H9 (cell line): ENCODE measurements around the gene TMEM176B. TPM values are rescaled to one million over a fixed set of nuclear protein-coding genes. Genes with fewer than 3 reads are reported as not detected.

Source experiments
- DNase-seq: peaks from one replicate; pipeline ENCODE4 v3.0.0-alpha.2; 2017
- H2AFZ ChIP-seq: one replicate; pipeline ENCODE4 v1.6.1; 2013; ENCODE audit warnings: mild to moderate bottlenecking, low read length, control low read depth, moderate library complexity
- H2AK5ac ChIP-seq: 2 replicates; pipeline ENCODE4 v1.6.1; 2013; ENCODE audit warnings: low read length, control low read depth, mixed read lengths; ENCODE audit not compliant: insufficient read length
- H2BK120ac ChIP-seq: one replicate; pipeline ENCODE4 v1.6.1; 2013; ENCODE audit warnings: low read depth, mild to moderate bottlenecking, low read length, control low read depth, inconsistent platforms; ENCODE audit not compliant: poor library complexity, severe bottlenecking
- H2BK12ac ChIP-seq: 2 replicates; pipeline ENCODE4 v1.6.1; 2013; ENCODE audit warnings: low read length, control low read depth, mixed read lengths, low read depth; ENCODE audit not compliant: insufficient read length
- H2BK15ac ChIP-seq: 2 replicates; pipeline ENCODE4 v1.6.1; 2013; ENCODE audit warnings: low read depth, low read length, control low read depth
- H2BK20ac ChIP-seq: one replicate; pipeline ENCODE4 v1.6.1; 2013; ENCODE audit warnings: low read depth, mild to moderate bottlenecking, low read length, control low read depth, inconsistent platforms; ENCODE audit not compliant: poor library complexity, severe bottlenecking
- H2BK5ac ChIP-seq: 2 replicates; pipeline ENCODE4 v1.6.1; 2013; ENCODE audit warnings: low read length, control low read depth, mixed read lengths; ENCODE audit not compliant: insufficient read length
- H3K14ac ChIP-seq: 2 replicates; pipeline ENCODE4 v1.6.1; 2013; ENCODE audit warnings: low read length, control low read depth; ENCODE audit not compliant: insufficient read depth
- H3K18ac ChIP-seq: 2 replicates; pipeline ENCODE4 v1.6.1; 2013; ENCODE audit warnings: low read depth, mild to moderate bottlenecking, mixed read lengths, low read length, control low read depth; ENCODE audit not compliant: insufficient read length
- H3K23ac ChIP-seq: 2 replicates; pipeline ENCODE4 v1.6.1; 2013; ENCODE audit warnings: low read length, control low read depth, mixed read lengths, low read depth; ENCODE audit not compliant: insufficient read length
- H3K23me2 ChIP-seq: 2 replicates; pipeline ENCODE4 v1.6.1; 2013; ENCODE audit warnings: low read depth, mild to moderate bottlenecking, mixed read lengths, low read length, control low read depth; ENCODE audit not compliant: insufficient read length, poor library complexity, severe bottlenecking
- H3K27ac ChIP-seq: 2 replicates; pipeline ENCODE4 v1.5.1; 2013; ENCODE audit warnings: low read length, control low read depth, mixed read lengths, low read depth; ENCODE audit not compliant: insufficient read length
- H3K27me3 ChIP-seq: 2 replicates; pipeline ENCODE4 v1.6.1; 2013; ENCODE audit warnings: low read length, control low read depth, inconsistent platforms; ENCODE audit not compliant: insufficient read depth
- H3K4ac ChIP-seq: 2 replicates; pipeline ENCODE4 v1.6.1; 2013; ENCODE audit warnings: low read depth, mild to moderate bottlenecking, control low read depth, inconsistent platforms, low read length, moderate library complexity
- H3K4me1 ChIP-seq: 2 replicates; pipeline ENCODE4 v1.6.1; 2013; ENCODE audit warnings: low read length, control low read depth, inconsistent platforms; ENCODE audit not compliant: insufficient read depth
- H3K4me2 ChIP-seq: 2 replicates; pipeline ENCODE4 v1.6.1; 2013; ENCODE audit warnings: low read length, control low read depth, mixed read lengths; ENCODE audit not compliant: insufficient read length, insufficient read depth
- H3K56ac ChIP-seq: 2 replicates; pipeline ENCODE4 v1.6.1; 2013; ENCODE audit warnings: low read depth, mild to moderate bottlenecking, mixed read lengths, low read length, control low read depth; ENCODE audit not compliant: insufficient read length
- H3K79me1 ChIP-seq: 2 replicates; pipeline ENCODE4 v1.6.1; 2013; ENCODE audit warnings: low read depth, mild to moderate bottlenecking, moderate library complexity, low read length, control low read depth, inconsistent platforms; ENCODE audit not compliant: insufficient read depth, poor library complexity, severe bottlenecking
- H3K79me2 ChIP-seq: 2 replicates; pipeline ENCODE4 v1.6.1; 2013; ENCODE audit warnings: low read length, control low read depth, inconsistent platforms; ENCODE audit not compliant: insufficient read depth
- H3K9ac ChIP-seq: 2 replicates; pipeline ENCODE4 v1.6.1; 2013; ENCODE audit warnings: low read length, control low read depth, mixed read lengths; ENCODE audit not compliant: insufficient read length; ENCODE audit errors: extremely low read depth
- H3K9me3 ChIP-seq: one replicate; pipeline ENCODE4 v1.6.1; 2013; ENCODE audit warnings: low read depth, low read length, inconsistent platforms; ENCODE audit not compliant: control insufficient read depth
- H3T11ph ChIP-seq: one replicate; pipeline ENCODE4 v1.6.1; 2013; ENCODE audit warnings: mild to moderate bottlenecking, low read length, control low read depth, inconsistent platforms
- H4K20me1 ChIP-seq: one replicate; pipeline ENCODE4 v1.6.1; 2013; ENCODE audit not compliant: control insufficient read depth, insufficient read length, insufficient read depth
- H4K5ac ChIP-seq: 2 replicates; pipeline ENCODE4 v1.6.1; 2013; ENCODE audit warnings: low read depth, mild to moderate bottlenecking, mixed read lengths, low read length, control low read depth; ENCODE audit not compliant: insufficient read length
- H4K8ac ChIP-seq: replicated peaks from 2 replicates; pipeline ENCODE4 v1.6.1; 2013; ENCODE audit warnings: low read length, control low read depth, mixed read lengths, low read depth; ENCODE audit not compliant: insufficient read length
- H4K91ac ChIP-seq: 2 replicates; pipeline ENCODE4 v1.6.1; 2013; ENCODE audit warnings: low read depth, mild to moderate bottlenecking, moderate library complexity, mixed read lengths, low read length, control low read depth; ENCODE audit not compliant: insufficient read length
- H3K27ac Mint-ChIP-seq, 3 experiments: 2 replicates in 2 of 3; 3 replicates in 1 of 3; pipeline ENCODE4 v1.8.0; 2020 to 2021; ENCODE audit warnings: mixed read lengths in 3 of 3, mild to moderate bottlenecking in 1 of 3, moderate library complexity in 1 of 3
- H3K27me3 Mint-ChIP-seq: 2 replicates; pipeline ENCODE4 v1.8.0; 2021; ENCODE audit warnings: low read depth, mild to moderate bottlenecking, moderate library complexity, mixed read lengths
- H3K36me3 Mint-ChIP-seq, 3 experiments: 2 replicates in 2 of 3; 3 replicates in 1 of 3; pipeline ENCODE4 v1.8.0; 2020 to 2021; ENCODE audit warnings: low read depth in 3 of 3, mixed read lengths in 3 of 3; ENCODE audit not compliant: insufficient read depth in 1 of 3
- H3K4me1 Mint-ChIP-seq, 2 experiments: 2 replicates each; pipeline ENCODE4 v1.8.0; 2020; ENCODE audit warnings: mixed read lengths in 2 of 2
- H3K4me3 Mint-ChIP-seq, 2 experiments: 2 replicates in 1 of 2; 3 replicates in 1 of 2; pipeline ENCODE4 v1.8.0; 2020 to 2021; ENCODE audit warnings: mild to moderate bottlenecking in 2 of 2, mixed read lengths in 2 of 2, moderate library complexity in 1 of 2
- H3K9me3 Mint-ChIP-seq, 2 experiments: 2 replicates in 1 of 2; 3 replicates in 1 of 2; pipeline ENCODE4 v1.8.0; 2020; ENCODE audit warnings: mild to moderate bottlenecking in 2 of 2, mixed read lengths in 2 of 2, moderate library complexity in 1 of 2
- WGBS: extraction: QIAGEN DNeasy Blood & Tissue Kit; methylation state at CpG from one replicate; pipeline ENCODE4 v1.1.7; 2013; ENCODE audit warnings: missing lambda C conversion rate, low lambda C conversion rate, mixed read lengths; ENCODE audit not compliant: insufficient read length; ENCODE audit errors: extremely low coverage; 5-methylcytosine and 5-hydroxymethylcytosine counted together
- total RNA-seq: library from RNA; stranded (reverse); gene quantifications from 2 replicates; pipeline ENCODE4 v1.2.1, GENCODE V29; 2021
- TF ChIP-seq, protein P1 (sequence below): fragments of 200-600 bp; sonication (generic); conservative IDR thresholded peaks from 3 replicates; pipeline ENCODE4 v1.8.0; 2021; ENCODE audit warnings: antibody characterized with exemption, mild to moderate bottlenecking

Gene TMEM176B
- total RNA-seq, 1 experiment from 2014 or later, result 0.85 TPM

DNA sequence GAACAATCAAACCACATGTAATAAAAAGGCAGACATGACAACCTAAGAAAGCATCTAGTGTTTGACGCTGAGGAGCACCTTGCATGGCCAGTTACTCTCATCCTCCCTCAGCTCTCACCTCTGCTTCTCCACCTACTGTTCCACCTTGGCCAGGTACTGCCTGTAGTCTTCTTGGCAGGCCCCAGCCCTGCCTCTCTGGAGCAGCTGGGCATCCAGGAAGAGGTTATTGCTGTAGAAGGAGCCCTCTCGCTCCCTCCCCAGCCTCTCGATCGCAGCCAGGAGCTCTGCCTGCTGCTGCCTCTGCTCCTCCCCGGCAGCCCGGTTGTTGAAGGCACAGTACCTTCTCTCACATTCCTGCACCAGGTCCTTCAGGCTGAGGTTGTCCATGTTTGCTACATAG, 53.2 kb downstream of the TMEM176B start:
- H2BK15ac ChIP-seq, result no peak overlapping the region
- no peaks in the 10 kb centered on the region for H3K79me2 ChIP-seq
- no peak overlapping the region for H3T11ph ChIP-seq
- H3K23ac ChIP-seq, result no peak overlapping the region
- no peak overlapping the region for H4K5ac ChIP-seq
- no peaks in the 10 kb centered on the region for H3K23me2 ChIP-seq
- H3K18ac ChIP-seq, result no peak overlapping the region
- no peak overlapping the region for H4K91ac ChIP-seq
- no peak overlapping the region for H3K4me2 ChIP-seq
- peaks cover 0 to 2% of the 10 kb centered on the region in 2 experiments; a peak in 4 of 5 replicates for H3K9me3 Mint-ChIP-seq
- no peak overlapping the region; the same call in 1 of the 2 replicates for H3K14ac ChIP-seq
- H3K4me1 ChIP-seq, result no peaks in the 10 kb centered on the region
- H3K36me3 Mint-ChIP-seq, result no peaks in the 10 kb centered on the region
- no peak overlapping the region; a peak in 1 of 7 replicates for H3K27ac Mint-ChIP-seq
- H3K4me1 Mint-ChIP-seq, result no peaks in the 10 kb centered on the region
- no peak overlapping the region for H2BK20ac ChIP-seq
- no peak for DNase-seq
- no peaks in the 10 kb centered on the region for H3K79me1 ChIP-seq
- no peaks in the 10 kb centered on the region for H3K9me3 ChIP-seq
- no peak overlapping the region for H4K8ac ChIP-seq
- WGBS, result no CpG with 5 or more reads among the region's 6 CpGs
- H3K4me3 Mint-ChIP-seq, result no peak overlapping the region
- H4K20me1 ChIP-seq, result no peaks in the 10 kb centered on the region
- H2AFZ ChIP-seq, result no peak overlapping the region
- H3K9ac ChIP-seq, result no peak overlapping the region
- no peak overlapping the region for H3K4ac ChIP-seq
- H3K56ac ChIP-seq, result no peak overlapping the region
- H3K27me3 ChIP-seq, result peaks cover 46% of the 10 kb centered on the region
- H2BK120ac ChIP-seq, result no peak overlapping the region
- H2AK5ac ChIP-seq, result no peak overlapping the region
- no peak overlapping the region for H3K27ac ChIP-seq
- TF ChIP-seq, protein P1, sequence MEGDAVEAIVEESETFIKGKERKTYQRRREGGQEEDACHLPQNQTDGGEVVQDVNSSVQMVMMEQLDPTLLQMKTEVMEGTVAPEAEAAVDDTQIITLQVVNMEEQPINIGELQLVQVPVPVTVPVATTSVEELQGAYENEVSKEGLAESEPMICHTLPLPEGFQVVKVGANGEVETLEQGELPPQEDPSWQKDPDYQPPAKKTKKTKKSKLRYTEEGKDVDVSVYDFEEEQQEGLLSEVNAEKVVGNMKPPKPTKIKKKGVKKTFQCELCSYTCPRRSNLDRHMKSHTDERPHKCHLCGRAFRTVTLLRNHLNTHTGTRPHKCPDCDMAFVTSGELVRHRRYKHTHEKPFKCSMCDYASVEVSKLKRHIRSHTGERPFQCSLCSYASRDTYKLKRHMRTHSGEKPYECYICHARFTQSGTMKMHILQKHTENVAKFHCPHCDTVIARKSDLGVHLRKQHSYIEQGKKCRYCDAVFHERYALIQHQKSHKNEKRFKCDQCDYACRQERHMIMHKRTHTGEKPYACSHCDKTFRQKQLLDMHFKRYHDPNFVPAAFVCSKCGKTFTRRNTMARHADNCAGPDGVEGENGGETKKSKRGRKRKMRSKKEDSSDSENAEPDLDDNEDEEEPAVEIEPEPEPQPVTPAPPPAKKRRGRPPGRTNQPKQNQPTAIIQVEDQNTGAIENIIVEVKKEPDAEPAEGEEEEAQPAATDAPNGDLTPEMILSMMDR, result no peak
- H2BK5ac ChIP-seq, result no peak overlapping the region
- H3K27me3 Mint-ChIP-seq, result peaks cover 97% of the 10 kb centered on the region
- no peak overlapping the region for H2BK12ac ChIP-seq
